H1 (cell line): ENCODE results near the gene GREM2. TPM values are rescaled to one million over a fixed set of nuclear protein-coding genes. Genes with fewer than 3 reads are reported as not detected.

Source experiments
- CTCF ChIA-PET: fragments of 300-600 bp; sonication (Branson Sonifier 250); formaldehyde crosslinking; loops from one replicate; lab custom pipeline; 2021; ENCODE audit not compliant: partially characterized antibody; lab: Charles Lee
- POLR2A ChIA-PET: fragments of 300-600 bp; sonication (Branson Sonifier 250); formaldehyde crosslinking; loops from one replicate; lab custom pipeline; 2021; ENCODE audit warnings: inconsistent platforms; ENCODE audit not compliant: partially characterized antibody; lab: Charles Lee
- DNase-seq, 2 experiments: peaks; one replicate each; pipeline versions ENCODE4 v3.0.0 to v3.0.0-alpha.2; 2010 to 2022; ENCODE audit warnings: low spot score in 2 of 2, low read depth in 1 of 2, mixed read lengths in 1 of 2
- FAIRE-seq: peaks from 2 replicates; lab custom pipeline; 2011; peaks lifted over from hg19 to GRCh38; lab: Jason Lieb, UNC
- H2AFZ ChIP-seq: 2 replicates; pipeline ENCODE4 v1.8.1; 2012; ENCODE audit warnings: low read length, inconsistent platforms
- H2AK5ac ChIP-seq: 2 replicates; pipeline ENCODE4 v1.6.1; 2013; ENCODE audit warnings: low read depth, low read length
- H2BK120ac ChIP-seq: replicated peaks from 2 replicates; pipeline ENCODE3; 2013; ENCODE audit warnings: low read depth, low read length, inconsistent platforms
- H2BK12ac ChIP-seq: 2 replicates; pipeline ENCODE4 v1.6.1; 2013; ENCODE audit warnings: low read depth, low read length
- H2BK15ac ChIP-seq: 2 replicates; pipeline ENCODE4 v1.6.1; 2013; ENCODE audit warnings: low read length
- H2BK20ac ChIP-seq: 2 replicates; pipeline ENCODE4 v1.6.1; 2013; ENCODE audit warnings: low read length
- H2BK5ac ChIP-seq: 2 replicates; pipeline ENCODE4 v1.6.1; 2013; ENCODE audit warnings: low read depth, low read length
- H3K14ac ChIP-seq: 2 replicates; pipeline ENCODE4 v1.6.1; 2013; ENCODE audit warnings: inconsistent platforms; ENCODE audit not compliant: insufficient read length
- H3K18ac ChIP-seq: 2 replicates; pipeline ENCODE4 v1.6.1; 2013; ENCODE audit warnings: low read length; ENCODE audit errors: extremely low read depth
- H3K23ac ChIP-seq: 2 replicates; pipeline ENCODE4 v1.6.1; 2013; ENCODE audit warnings: inconsistent platforms; ENCODE audit not compliant: insufficient read length
- H3K23me2 ChIP-seq: 2 replicates; pipeline ENCODE4 v1.6.1; 2013; ENCODE audit warnings: low read depth, low read length
- H3K27ac ChIP-seq: 2 replicates; pipeline ENCODE4 v1.6.1; 2011; ENCODE audit warnings: low read depth, low read length, inconsistent platforms
- H3K27me3 ChIP-seq, 4 experiments: replicated peaks in 1 of 4; 1 replicate in 1 of 4; 2 replicates in 3 of 4; pipeline versions ENCODE4 v1.6.1 to v1.8.1; 2011 to 2013; ENCODE audit warnings: low read length in 3 of 4, mild to moderate bottlenecking in 3 of 4, inconsistent platforms in 2 of 4, mixed read lengths in 2 of 4, moderate library complexity in 1 of 4; ENCODE audit not compliant: control insufficient read depth in 3 of 4, insufficient read depth in 3 of 4; ENCODE audit errors: extremely low read depth in 1 of 4
- H3K36me3 ChIP-seq, 4 experiments: 2 replicates each; pipeline versions ENCODE4 v1.6.1 to v1.8.1; 2011 to 2013; ENCODE audit warnings: mild to moderate bottlenecking in 4 of 4, low read length in 3 of 4, moderate library complexity in 2 of 4, control low read depth in 1 of 4, inconsistent platforms in 1 of 4; ENCODE audit not compliant: insufficient read depth in 4 of 4, control insufficient read depth in 2 of 4
- H3K4ac ChIP-seq: replicated peaks from 2 replicates; pipeline ENCODE3; 2013; ENCODE audit warnings: low read length, low read depth, mixed read lengths, inconsistent platforms; ENCODE audit not compliant: insufficient read length
- H3K4me1 ChIP-seq, 4 experiments: replicated peaks in 1 of 4; 1 replicate in 1 of 4; 2 replicates in 3 of 4; pipeline versions ENCODE4 v1.6.1 to v1.8.1; 2011 to 2013; ENCODE audit warnings: low read length in 3 of 4, inconsistent platforms in 2 of 4, mixed read lengths in 1 of 4; ENCODE audit not compliant: insufficient read depth in 4 of 4, control insufficient read depth in 3 of 4
- H3K4me2 ChIP-seq, 2 experiments: 2 replicates each; pipeline versions ENCODE4 v1.6.1 to v1.8.1; 2011 to 2013; ENCODE audit warnings: low read depth in 2 of 2, low read length in 2 of 2, control low read depth in 1 of 2, inconsistent platforms in 1 of 2, mild to moderate bottlenecking in 1 of 2; ENCODE audit not compliant: insufficient read depth in 1 of 2
- H3K4me3 ChIP-seq, 4 experiments: fragments of 200-600, 300-600 bp in 1 of 4; sonication (generic), shearing (Covaris generic), sonication (Bioruptor Twin) in 1 of 4; 2 replicates each; pipeline versions ENCODE4 v1.5.1 to v1.8.1; 2011 to 2016; ENCODE audit warnings: low read length in 4 of 4, low read depth in 3 of 4, control low read depth in 2 of 4, inconsistent platforms in 2 of 4, mild to moderate bottlenecking in 2 of 4, mixed read lengths in 1 of 4, moderate library complexity in 1 of 4; ENCODE audit not compliant: insufficient read depth in 2 of 4; ENCODE audit errors: extremely low read depth in 1 of 4
- H3K56ac ChIP-seq: replicated peaks from 2 replicates; pipeline ENCODE3; 2013; ENCODE audit warnings: low read depth, mild to moderate bottlenecking, mixed read lengths, low read length, inconsistent platforms; ENCODE audit not compliant: insufficient read length
- H3K79me1 ChIP-seq: 2 replicates; pipeline ENCODE4 v1.6.1; 2013; ENCODE audit warnings: low read depth, low read length, control low read depth
- H3K79me2 ChIP-seq, 2 experiments: 2 replicates each; pipeline versions ENCODE4 v1.6.1 to v1.8.1; 2012 to 2013; ENCODE audit warnings: low read length in 2 of 2, mild to moderate bottlenecking in 2 of 2, inconsistent platforms in 1 of 2; ENCODE audit not compliant: insufficient read depth in 2 of 2, control insufficient read depth in 1 of 2
- H3K9ac ChIP-seq, 4 experiments: replicated peaks in 1 of 4; 1 replicate in 1 of 4; 2 replicates in 3 of 4; pipeline versions ENCODE4 v1.6.1 to v1.8.1; 2011 to 2013; ENCODE audit warnings: low read depth in 3 of 4, low read length in 3 of 4, control low read depth in 2 of 4, mild to moderate bottlenecking in 2 of 4, moderate library complexity in 2 of 4, inconsistent platforms in 1 of 4; ENCODE audit errors: extremely low read depth in 1 of 4
- H3K9me3 ChIP-seq, 2 experiments: 2 replicates each; pipeline versions ENCODE4 v1.6.1 to v1.8.1; 2012 to 2013; ENCODE audit warnings: mild to moderate bottlenecking in 2 of 2, moderate library complexity in 2 of 2, control low read depth in 1 of 2, inconsistent platforms in 1 of 2, low read depth in 1 of 2, low read length in 1 of 2, mixed read lengths in 1 of 2; ENCODE audit not compliant: insufficient read depth in 2 of 2
- H4K20me1 ChIP-seq, 2 experiments: replicated peaks in 1 of 2; 2 replicates each; pipeline versions ENCODE3 to v1.8.1; 2011 to 2013; ENCODE audit warnings: inconsistent platforms in 2 of 2, low read length in 2 of 2, mild to moderate bottlenecking in 1 of 2; ENCODE audit not compliant: insufficient read depth in 2 of 2, control insufficient read depth in 1 of 2
- H4K5ac ChIP-seq: 2 replicates; pipeline ENCODE4 v1.6.1; 2013; ENCODE audit warnings: low read length, low read depth, mixed read lengths, inconsistent platforms; ENCODE audit not compliant: insufficient read length
- H4K8ac ChIP-seq: 2 replicates; pipeline ENCODE4 v1.8.0; 2013; ENCODE audit warnings: mild to moderate bottlenecking, moderate library complexity, low read length, inconsistent platforms; ENCODE audit not compliant: insufficient read depth; ENCODE audit errors: extremely low read depth
- H4K91ac ChIP-seq: replicated peaks from 2 replicates; pipeline ENCODE3; 2013; ENCODE audit warnings: low read length, mixed read lengths, inconsistent platforms; ENCODE audit not compliant: insufficient read length
- BRCA1 ChIP-seq: IDR thresholded peaks from 2 replicates; pipeline ENCODE4 v1.6.1; 2012; ENCODE audit warnings: low read depth, low read length, improper control_type of control experiment
- HDAC6 ChIP-seq: IDR thresholded peaks from one replicate; pipeline ENCODE4 v1.7.1; 2012; ENCODE audit warnings: low read depth, mild to moderate bottlenecking, inconsistent platforms, low read length, moderate library complexity
- NANOG ChIP-seq: IDR thresholded peaks from 2 replicates; pipeline ENCODE4 v1.6.1; 2011; ENCODE audit warnings: low read length, low read depth, mild to moderate bottlenecking, inconsistent platforms; ENCODE audit not compliant: insufficient read depth, poor library complexity, severe bottlenecking
- TAF1 ChIP-seq: IDR thresholded peaks from 2 replicates; pipeline ENCODE4 v1.6.1; 2011; ENCODE audit warnings: mild to moderate bottlenecking, low read depth, low read length
- WGBS, 2 experiments: shearing (Covaris generic) in 1 of 2; methylation state at CpG; one replicate each; pipeline versions ENCODE4 v1.1.6 to v1.1.7; 2013 to 2015; ENCODE audit warnings: low lambda C conversion rate in 2 of 2, mixed read lengths in 2 of 2, inconsistent platforms in 1 of 2, low coverage in 1 of 2, missing lambda C conversion rate in 1 of 2; ENCODE audit not compliant: insufficient replicate concordance in 2 of 2, insufficient coverage in 1 of 2, insufficient read length in 1 of 2; ENCODE audit errors: extremely low coverage in 1 of 2, missing lambda C conversion rate in 1 of 2; 5-methylcytosine and 5-hydroxymethylcytosine counted together
- polyA plus RNA-seq, 7 experiments: library from polyadenylated mRNA; depleted of rRNA in 3 of 7; stranded (reverse) in 5 of 7; unstranded in 2 of 7; fragments of >200 nt in 5 of 7; fragments of 200-250 nt in 2 of 7; gene quantifications; 1 replicate in 5 of 7; 2 replicates in 1 of 7; 4 replicates in 1 of 7; pipeline versions ENCODE4 v1.2.1 to v1.2.3, GENCODE V29; 2011 to 2013; ENCODE audit warnings: missing spikeins in 2 of 7, mixed read lengths in 2 of 7
- total RNA-seq: library from RNA; stranded (reverse); fragmentation: NEBNext Ultra II Directional; extraction: Animal tissue kit (Norgen Biotek cat#: 25700); gene quantifications from 2 replicates; pipeline ENCODE4 v1.2.1, GENCODE V29; 2021
- TF ChIP-seq, protein P1 (sequence below): IDR thresholded peaks from 2 replicates; pipeline ENCODE4 v1.6.1; 2012; ENCODE audit warnings: low read length, inconsistent platforms
- TF ChIP-seq, protein P2 (sequence below): IDR thresholded peaks from 2 replicates; pipeline ENCODE4 v1.6.1; 2012; ENCODE audit warnings: inconsistent platforms

The GREM2 gene
- total and polyA plus RNA-seq, 2 of the 8 experiments (the other 6 are each of a cell fraction or from before 2014, with no cell fraction given), result 0.05 TPM; not detected in 1

DNA sequence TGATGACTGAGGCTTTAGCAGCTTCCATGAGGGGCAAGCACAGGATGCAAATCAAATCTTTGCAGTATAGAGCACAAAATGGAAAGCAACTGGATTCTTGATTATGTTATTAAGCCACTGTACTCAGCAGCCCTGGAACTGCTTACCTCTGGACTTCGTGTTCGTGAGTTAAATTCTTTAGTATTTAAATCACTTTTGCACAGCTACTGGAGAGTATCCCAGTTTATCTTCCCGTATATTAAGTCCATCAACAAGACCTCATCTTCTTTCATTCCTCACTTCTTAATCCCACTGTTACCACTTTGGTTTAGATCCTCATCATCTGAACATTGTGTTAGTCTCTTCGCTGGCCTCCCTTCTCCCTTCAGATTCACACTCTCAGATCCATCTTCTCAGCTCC lies 108.9 kb downstream of the GREM2 start:
- H3K56ac ChIP-seq, result no peak overlapping the region
- ChIA-PET CTCF (interaction anchor here (1.0 to 1.3 kb wide), 4 partner anchors 10 to 353 kb away, joined by 3 to 5 read pairs (median 3); no protein-coding TSS in a partner anchor), POLR2A (no interaction called here)
- no peaks in the 10 kb centered on the region for H3K27me3 ChIP-seq
- H3K4me1 ChIP-seq, result no peaks in the 10 kb centered on the region
- H3K79me2 ChIP-seq, result no peaks in the 10 kb centered on the region
- no peak overlapping the region for H3K9ac ChIP-seq
- no peak overlapping the region for H2AK5ac ChIP-seq
- H3K79me1 ChIP-seq, result no peaks in the 10 kb centered on the region
- H4K91ac ChIP-seq, result no peak overlapping the region
- H2BK20ac ChIP-seq, result no peak overlapping the region
- no peak overlapping the region for H3K23ac ChIP-seq
- no peaks in the 10 kb centered on the region for H3K23me2 ChIP-seq
- H4K5ac ChIP-seq, result no peak overlapping the region
- H3K27ac ChIP-seq, result no peak overlapping the region
- FAIRE-seq (no peak), DNase-seq (no peak)
- H4K20me1 ChIP-seq, result no peaks in the 10 kb centered on the region
- H3K4me3 ChIP-seq, result no peak overlapping the region
- H2AFZ ChIP-seq, result no peak overlapping the region
- H3K18ac ChIP-seq, result no peak overlapping the region
- 90% methylated on average over 4 of the region's 4 CpGs; no CpG with 5 or more reads in 1 of the 2 experiments for WGBS, 2 experiments
- no peak overlapping the region for H2BK120ac ChIP-seq
- H3K14ac ChIP-seq, result no peak overlapping the region
- no peaks in the 10 kb centered on the region for H3K9me3 ChIP-seq
- H2BK15ac ChIP-seq, result no peak overlapping the region
- no peak overlapping the region for H3K4ac ChIP-seq
- H3K4me2 ChIP-seq, result no peak overlapping the region
- no peaks in the 10 kb centered on the region for H3K36me3 ChIP-seq
- no peak overlapping the region for H2BK5ac ChIP-seq
- H4K8ac ChIP-seq, result no peak overlapping the region
- no peak overlapping the region for H2BK12ac ChIP-seq
- TF ChIP-seq HDAC6, result no peak
- no peak for TF ChIP-seq TAF1
- no peak for TF ChIP-seq NANOG
- TF ChIP-seq, protein P1, sequence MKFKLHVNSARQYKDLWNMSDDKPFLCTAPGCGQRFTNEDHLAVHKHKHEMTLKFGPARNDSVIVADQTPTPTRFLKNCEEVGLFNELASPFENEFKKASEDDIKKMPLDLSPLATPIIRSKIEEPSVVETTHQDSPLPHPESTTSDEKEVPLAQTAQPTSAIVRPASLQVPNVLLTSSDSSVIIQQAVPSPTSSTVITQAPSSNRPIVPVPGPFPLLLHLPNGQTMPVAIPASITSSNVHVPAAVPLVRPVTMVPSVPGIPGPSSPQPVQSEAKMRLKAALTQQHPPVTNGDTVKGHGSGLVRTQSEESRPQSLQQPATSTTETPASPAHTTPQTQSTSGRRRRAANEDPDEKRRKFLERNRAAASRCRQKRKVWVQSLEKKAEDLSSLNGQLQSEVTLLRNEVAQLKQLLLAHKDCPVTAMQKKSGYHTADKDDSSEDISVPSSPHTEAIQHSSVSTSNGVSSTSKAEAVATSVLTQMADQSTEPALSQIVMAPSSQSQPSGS, result no peak
- TF ChIP-seq BRCA1, result no peak
- TF ChIP-seq, protein P2, sequence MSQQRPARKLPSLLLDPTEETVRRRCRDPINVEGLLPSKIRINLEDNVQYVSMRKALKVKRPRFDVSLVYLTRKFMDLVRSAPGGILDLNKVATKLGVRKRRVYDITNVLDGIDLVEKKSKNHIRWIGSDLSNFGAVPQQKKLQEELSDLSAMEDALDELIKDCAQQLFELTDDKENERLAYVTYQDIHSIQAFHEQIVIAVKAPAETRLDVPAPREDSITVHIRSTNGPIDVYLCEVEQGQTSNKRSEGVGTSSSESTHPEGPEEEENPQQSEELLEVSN, result no peak
